Measurements from ENCODE around the gene TNFRSF21. TPM values are rescaled to one million over a fixed set of nuclear protein-coding genes. Genes with fewer than 3 reads are reported as not detected.

The TNFRSF21 gene
- total RNA-seq, 4 donors from 2014 or later: 14.3 to 63.8 (median 27.9) TPM

DNA sequence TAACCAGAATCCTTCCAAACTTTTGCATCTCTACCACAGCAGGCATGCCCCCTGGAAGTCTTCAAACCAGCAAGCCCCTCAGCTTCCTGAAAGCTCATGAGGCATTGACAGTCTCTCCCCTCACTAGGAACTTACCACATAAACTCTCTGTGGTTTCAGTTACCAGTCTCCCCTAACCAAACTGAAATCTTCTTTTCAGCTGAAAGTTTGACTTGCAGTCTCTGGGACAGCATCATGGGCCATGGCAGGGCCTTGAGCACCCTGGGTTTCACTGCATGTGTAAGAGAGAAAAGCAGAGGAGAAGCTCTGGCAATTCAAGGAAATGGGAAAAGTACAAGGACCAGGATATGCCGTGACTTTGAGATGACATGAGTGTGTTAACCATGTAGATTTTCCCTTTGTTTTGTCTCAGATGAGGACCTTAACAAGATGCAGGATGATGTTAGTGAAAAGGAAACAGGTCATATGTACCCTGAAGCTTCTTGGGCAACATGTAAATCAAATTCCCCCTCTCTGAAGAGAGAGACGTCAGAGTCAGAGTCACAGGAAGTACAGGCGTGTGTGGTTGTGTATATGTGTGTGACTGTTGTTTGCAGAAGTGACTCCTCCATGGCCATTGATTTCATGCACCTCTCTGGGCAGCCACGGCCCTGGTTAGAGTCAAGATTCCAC, 106.3 kb downstream of the TNFRSF21 start:
- TF ChIP-seq POLR2AphosphoS5 (IDR thresholded peaks at IDR 0.05) (no peak), EP300 (IDR thresholded peaks at IDR 0.05) (no peak), POLR2A (IDR thresholded peaks at IDR 0.05) (no peak)
- TF ChIP-seq, protein P1, sequence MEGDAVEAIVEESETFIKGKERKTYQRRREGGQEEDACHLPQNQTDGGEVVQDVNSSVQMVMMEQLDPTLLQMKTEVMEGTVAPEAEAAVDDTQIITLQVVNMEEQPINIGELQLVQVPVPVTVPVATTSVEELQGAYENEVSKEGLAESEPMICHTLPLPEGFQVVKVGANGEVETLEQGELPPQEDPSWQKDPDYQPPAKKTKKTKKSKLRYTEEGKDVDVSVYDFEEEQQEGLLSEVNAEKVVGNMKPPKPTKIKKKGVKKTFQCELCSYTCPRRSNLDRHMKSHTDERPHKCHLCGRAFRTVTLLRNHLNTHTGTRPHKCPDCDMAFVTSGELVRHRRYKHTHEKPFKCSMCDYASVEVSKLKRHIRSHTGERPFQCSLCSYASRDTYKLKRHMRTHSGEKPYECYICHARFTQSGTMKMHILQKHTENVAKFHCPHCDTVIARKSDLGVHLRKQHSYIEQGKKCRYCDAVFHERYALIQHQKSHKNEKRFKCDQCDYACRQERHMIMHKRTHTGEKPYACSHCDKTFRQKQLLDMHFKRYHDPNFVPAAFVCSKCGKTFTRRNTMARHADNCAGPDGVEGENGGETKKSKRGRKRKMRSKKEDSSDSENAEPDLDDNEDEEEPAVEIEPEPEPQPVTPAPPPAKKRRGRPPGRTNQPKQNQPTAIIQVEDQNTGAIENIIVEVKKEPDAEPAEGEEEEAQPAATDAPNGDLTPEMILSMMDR (IDR thresholded peaks at IDR 0.05): no peak
- no peaks in the 10 kb centered on the region for H3K9me3 ChIP-seq
- no peak for ATAC-seq
- WGBS, 2 donors (ENCODE audit: low coverage in 1 of 2): 76 to 88% methylated on average over 4 of the region's 4 CpGs
- no peaks in the 10 kb centered on the region for H3K4me1 ChIP-seq
- H3K36me3 ChIP-seq: no peaks in the 10 kb centered on the region
- H3K4me3 ChIP-seq: no peak overlapping the region
- no peak overlapping the region for H3K27ac ChIP-seq
- H3K27me3 ChIP-seq: no peaks in the 10 kb centered on the region

DNA sequence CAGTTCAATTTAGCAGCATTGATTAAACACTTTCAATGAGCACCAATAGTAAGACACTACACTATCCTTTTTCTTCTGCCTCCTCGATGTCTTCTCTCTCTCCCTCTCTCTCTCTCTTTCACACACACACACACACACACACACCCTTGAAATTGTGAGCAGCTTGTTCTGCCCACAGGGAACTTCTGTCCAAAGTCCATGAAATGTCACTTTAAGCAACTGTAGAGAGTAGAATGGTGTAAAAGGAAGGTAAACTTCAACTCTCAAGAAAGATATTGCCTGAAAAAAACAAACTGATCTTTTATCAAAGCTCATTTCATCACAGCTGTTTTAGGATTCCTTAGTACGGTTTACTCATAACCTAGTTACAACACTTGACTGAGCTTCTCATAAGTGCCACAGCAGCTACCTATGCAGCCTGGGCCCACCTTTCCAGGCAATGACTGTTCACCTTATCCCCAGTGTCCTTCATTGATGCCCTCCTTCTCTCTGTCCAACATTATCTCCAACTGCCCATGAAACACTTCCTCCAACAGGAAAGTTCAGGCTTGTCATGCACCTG, 107.0 kb downstream of the TNFRSF21 start:
- no peak for ATAC-seq
- Histone ChIP-seq H3K4me3 (no peak overlapping the region), H3K27ac (no peak overlapping the region), H3K9me3 (no peaks in the 10 kb centered on the region), H3K36me3 (no peaks in the 10 kb centered on the region), H3K4me1 (no peaks in the 10 kb centered on the region), H3K27me3 (no peaks in the 10 kb centered on the region)
- WGBS, 2 donors (ENCODE audit: low coverage in 1 of 2): 93 to 94% methylated on average over 2 of the region's 2 CpGs
- TF ChIP-seq EP300 (IDR thresholded peaks at IDR 0.05): no peak
- no peak for TF ChIP-seq POLR2AphosphoS5 (IDR thresholded peaks at IDR 0.05)
- TF ChIP-seq POLR2A (IDR thresholded peaks at IDR 0.05): no peak
- TF ChIP-seq, protein P1 (IDR thresholded peaks at IDR 0.05): no peak

DNA sequence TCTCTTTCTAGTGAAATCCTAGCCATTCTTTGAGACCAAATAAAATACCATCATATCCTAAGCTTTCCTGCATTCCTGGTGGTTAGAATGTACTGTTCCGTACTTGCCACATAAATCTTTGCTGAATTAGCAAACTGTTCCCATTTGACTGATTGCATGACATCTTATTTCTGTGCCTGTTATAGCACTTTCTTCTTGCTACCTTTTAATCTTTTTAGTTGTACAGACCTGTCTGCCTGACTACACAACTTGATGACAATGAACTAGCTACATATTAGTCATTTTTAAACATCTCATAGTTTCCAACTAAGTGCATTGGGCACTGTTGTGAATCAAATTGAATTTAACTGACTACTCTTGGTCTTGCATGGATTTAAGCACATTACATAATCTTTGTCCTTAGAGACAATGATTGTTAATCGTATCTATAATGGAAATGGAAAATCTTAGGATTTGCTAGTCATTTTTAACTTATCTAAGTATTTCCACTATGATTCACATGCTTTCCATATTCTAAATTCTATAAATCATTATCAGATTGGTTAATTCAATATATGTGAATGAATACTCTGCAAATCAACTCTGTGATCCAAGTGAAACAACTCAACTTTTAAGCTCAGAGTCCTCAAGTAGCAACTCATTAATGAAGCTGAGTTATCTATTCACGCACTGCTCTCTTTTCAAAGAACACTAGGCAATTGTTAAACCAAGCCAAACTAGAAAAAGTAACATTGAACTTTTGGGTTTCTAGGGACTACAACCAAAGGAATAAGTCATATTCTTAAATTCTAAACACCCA, 109.0 kb downstream of the TNFRSF21 start:
- H3K27ac ChIP-seq: no peak overlapping the region
- peaks cover 0 to 4% (median 0%) of the 10 kb centered on the region in 3 donors for H3K4me1 ChIP-seq
- no peak for ATAC-seq
- H3K27me3 ChIP-seq: no peaks in the 10 kb centered on the region
- no peaks in the 10 kb centered on the region for H3K36me3 ChIP-seq
- no peak overlapping the region for H3K4me3 ChIP-seq
- H3K9me3 ChIP-seq: no peaks in the 10 kb centered on the region
- TF ChIP-seq, protein P1 (IDR thresholded peaks at IDR 0.05): no peak
- TF ChIP-seq POLR2AphosphoS5 (IDR thresholded peaks at IDR 0.05): no peak
- TF ChIP-seq POLR2A (IDR thresholded peaks at IDR 0.05): no peak
- TF ChIP-seq EP300 (IDR thresholded peaks at IDR 0.05): no peak
- whole genome bisulfite sequencing, 2 donors (ENCODE audit: low coverage in 1 of 2): 73 to 90% methylated on average over 3 of the region's 3 CpGs

DNA sequence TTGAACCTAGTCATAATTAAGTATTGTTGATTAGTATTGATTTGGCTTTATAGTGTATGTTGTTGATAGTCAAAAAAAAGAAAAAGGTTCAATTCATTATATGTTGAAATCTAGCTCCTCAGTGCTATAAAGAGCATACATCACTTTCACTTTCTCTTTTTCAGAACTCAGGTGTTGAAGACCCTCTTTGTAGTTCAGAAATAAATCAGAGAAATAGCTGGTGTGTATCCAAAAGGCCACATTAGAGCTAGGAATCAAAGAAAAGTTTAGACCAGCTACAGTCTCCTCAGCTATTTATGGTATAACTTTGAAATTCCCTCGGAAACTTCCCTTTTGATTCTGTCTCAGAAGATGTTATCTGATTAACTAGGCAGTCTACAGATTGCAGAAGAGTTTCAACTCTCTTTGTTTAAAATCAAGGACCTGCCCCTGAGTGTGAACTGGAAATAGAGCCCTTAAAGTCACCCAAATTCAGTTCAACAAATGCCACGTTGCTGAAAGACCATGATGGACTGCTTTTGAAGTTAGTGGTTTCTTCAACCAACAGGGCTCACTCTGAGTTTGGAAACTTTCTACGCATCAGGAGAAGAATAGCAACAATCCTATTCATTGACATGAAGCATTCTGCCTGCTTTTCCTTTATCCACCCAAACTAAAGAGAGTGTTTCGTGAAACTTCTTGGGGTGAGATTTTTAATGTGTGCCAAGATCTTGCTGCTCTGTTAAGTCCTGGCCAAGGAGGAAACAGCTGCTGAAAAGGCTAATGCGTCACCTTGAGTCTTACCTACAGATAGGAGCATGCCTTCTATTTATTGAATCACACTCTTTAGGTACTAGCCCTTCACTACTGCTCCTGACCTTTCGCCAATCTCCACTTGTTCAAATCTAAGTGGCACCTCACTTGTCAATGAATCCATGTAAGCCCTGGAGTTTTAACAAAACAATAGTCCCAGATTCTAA, 111.7 kb downstream of the TNFRSF21 start:
- no peak for TF ChIP-seq POLR2A (IDR thresholded peaks at IDR 0.05)
- no peak for TF ChIP-seq POLR2AphosphoS5 (IDR thresholded peaks at IDR 0.05)
- no peak for TF ChIP-seq EP300 (IDR thresholded peaks at IDR 0.05)
- TF ChIP-seq, protein P1 (IDR thresholded peaks at IDR 0.05): no peak
- no peaks in the 10 kb centered on the region for H3K27me3 ChIP-seq
- no peak overlapping the region for H3K4me3 ChIP-seq
- no peak for ATAC-seq
- 78 to 88% methylated on average over 4 to 6 of the region's 6 CpGs for WGBS, 2 donors (ENCODE audit: low coverage in 1 of 2)
- H3K36me3 ChIP-seq: no peaks in the 10 kb centered on the region
- H3K9me3 ChIP-seq: no peaks in the 10 kb centered on the region
- no peak overlapping the region for H3K27ac ChIP-seq
- H3K4me1 ChIP-seq: peaks cover 0 to 14% (median 3%) of the 10 kb centered on the region in 3 donors
